K562 (cell line): ENCODE measurements around the gene TMEM132D. TPM values are rescaled to one million over a fixed set of nuclear protein-coding genes. Genes with fewer than 3 reads are reported as not detected.

Experiments used
- CTBP1 ChIP-seq: fragments of 450-650 bp; IDR thresholded peaks from 2 replicates; pipeline ENCODE4 v1.6.1; 2016; ENCODE audit warnings: borderline replicate concordance
- MCM3 ChIP-seq: fragments of 450-650 bp; IDR thresholded peaks from 2 replicates; pipeline ENCODE4 v1.6.1; 2016
- MGA ChIP-seq: fragments of 450-650 bp; IDR thresholded peaks from 2 replicates; pipeline ENCODE4 v1.6.1; 2016; ENCODE audit warnings: mild to moderate bottlenecking, moderate library complexity
- TRIM24 ChIP-seq, 2 experiments: fragments of 450-650 bp; IDR thresholded peaks; 2 replicates each; pipeline ENCODE4 v1.6.1; 2016
- ZFX ChIP-seq: sonication (generic); formaldehyde crosslinking; IDR thresholded peaks from 2 replicates; pipeline ENCODE4 v1.8.0; 2022; ENCODE audit warnings: mild to moderate bottlenecking, missing genetic modification reagents, moderate library complexity
- ZNF347 ChIP-seq: fragments of 450-650 bp; formaldehyde crosslinking; IDR thresholded peaks from 2 replicates; pipeline ENCODE4 v1.4.0; 2020; ENCODE audit warnings: low read depth, mild to moderate bottlenecking, moderate library complexity
- polyA plus RNA-seq, 8 experiments: library from polyadenylated mRNA; depleted of rRNA in 4 of 8; stranded (reverse) in 5 of 8; unstranded in 3 of 8; fragments of >200 nt; fragmentation: Nextera tagmentation in 2 of 8; fragmentation: Illumina TruSeq in 1 of 8; extraction: Ambion mirVana in 2 of 8; extraction: Trizol in 1 of 8; gene quantifications; 2 replicates each; pipeline versions ENCODE4 v1.2.1 to v1.2.3, GENCODE V29; 2011 to 2014; ENCODE audit warnings: inconsistent platforms in 1 of 8, missing spikeins in 1 of 8
- total RNA-seq, 7 experiments: library from RNA; depleted of rRNA in 6 of 7; stranded (reverse); fragments of >200 nt in 6 of 7; fragmentation: Illumina TruSeq in 2 of 7; extraction: Trizol in 2 of 7; gene quantifications; 2 replicates each; pipeline versions ENCODE4 v1.2.1 to v1.2.3, GENCODE V29; 2011 to 2021; ENCODE audit warnings: low replicate concordance in 1 of 7

Gene TMEM132D
- total and polyA plus RNA-seq, 9 of the 15 experiments (the other 6 are each of a cell fraction or from before 2014, with no cell fraction given) = not detected

GRCh38 chr12:129821964-129822363 is 81.9 kb downstream of the TMEM132D start (continued):
- no peak for TF ChIP-seq MGA
- TF ChIP-seq ZFX = no peak
- no peak for TF ChIP-seq ZNF347 (CRISPR knock-in tag)
- TF ChIP-seq CTBP1 = no peak
- TF ChIP-seq TRIM24 (IDR thresholded peaks at IDR 0.05) = no peak
- no peak for TF ChIP-seq MCM3
